ENCODE data around the gene PARP6. TPM values are rescaled to one million over a fixed set of nuclear protein-coding genes. Genes with fewer than 3 reads are reported as not detected.

The PARP6 gene
- total RNA-seq, 1 experiment from 2014 or later = 38.7 TPM

DNA sequence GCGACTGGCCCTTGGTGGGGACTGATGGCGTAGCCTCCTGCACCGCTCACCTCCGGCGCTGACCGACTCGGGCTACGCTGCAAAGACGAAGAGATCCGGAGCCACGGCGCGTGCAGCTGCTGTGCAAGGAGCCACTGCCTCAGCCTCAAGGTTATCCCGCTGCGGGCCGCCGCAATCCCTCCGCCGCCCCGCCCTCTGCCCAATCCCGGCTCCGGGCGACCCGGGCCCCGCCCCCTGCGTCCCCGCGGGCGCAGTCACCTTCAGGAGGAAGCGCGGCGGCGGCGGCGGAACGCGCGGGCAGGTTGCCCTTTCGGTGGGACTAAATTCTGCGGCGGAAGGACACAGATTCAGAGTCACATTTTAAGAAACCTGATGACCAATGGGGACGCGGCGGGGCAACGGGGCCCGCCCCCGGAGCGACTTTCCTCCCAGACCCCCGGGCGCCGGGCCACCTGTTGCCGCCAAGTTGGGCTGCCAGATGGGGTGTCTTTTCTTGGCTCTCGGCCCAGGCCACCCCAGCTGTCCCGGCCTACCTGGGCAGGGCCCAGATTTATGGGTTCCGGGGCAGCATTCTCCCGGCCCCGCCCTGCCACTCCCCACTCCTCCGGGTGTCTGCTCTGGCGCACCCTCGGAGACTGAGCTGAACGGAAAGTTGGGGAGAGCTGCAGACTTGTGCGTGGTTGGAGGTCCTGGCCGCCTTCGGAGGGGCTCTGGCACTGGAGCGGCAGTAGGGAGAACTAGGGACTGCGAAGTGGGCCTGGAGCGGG is 41.1 kb downstream of the PARP6 start, which contains the start of gene PKM:
Gene PKM, minus strand, starts transcription at position 125 of the 767 bp plus-strand sequence. CDS start 12,093 bp downstream, outside the sequence.
- peak; percentile 95 for DNase-seq (ENCODE audit: low read depth)

DNA sequence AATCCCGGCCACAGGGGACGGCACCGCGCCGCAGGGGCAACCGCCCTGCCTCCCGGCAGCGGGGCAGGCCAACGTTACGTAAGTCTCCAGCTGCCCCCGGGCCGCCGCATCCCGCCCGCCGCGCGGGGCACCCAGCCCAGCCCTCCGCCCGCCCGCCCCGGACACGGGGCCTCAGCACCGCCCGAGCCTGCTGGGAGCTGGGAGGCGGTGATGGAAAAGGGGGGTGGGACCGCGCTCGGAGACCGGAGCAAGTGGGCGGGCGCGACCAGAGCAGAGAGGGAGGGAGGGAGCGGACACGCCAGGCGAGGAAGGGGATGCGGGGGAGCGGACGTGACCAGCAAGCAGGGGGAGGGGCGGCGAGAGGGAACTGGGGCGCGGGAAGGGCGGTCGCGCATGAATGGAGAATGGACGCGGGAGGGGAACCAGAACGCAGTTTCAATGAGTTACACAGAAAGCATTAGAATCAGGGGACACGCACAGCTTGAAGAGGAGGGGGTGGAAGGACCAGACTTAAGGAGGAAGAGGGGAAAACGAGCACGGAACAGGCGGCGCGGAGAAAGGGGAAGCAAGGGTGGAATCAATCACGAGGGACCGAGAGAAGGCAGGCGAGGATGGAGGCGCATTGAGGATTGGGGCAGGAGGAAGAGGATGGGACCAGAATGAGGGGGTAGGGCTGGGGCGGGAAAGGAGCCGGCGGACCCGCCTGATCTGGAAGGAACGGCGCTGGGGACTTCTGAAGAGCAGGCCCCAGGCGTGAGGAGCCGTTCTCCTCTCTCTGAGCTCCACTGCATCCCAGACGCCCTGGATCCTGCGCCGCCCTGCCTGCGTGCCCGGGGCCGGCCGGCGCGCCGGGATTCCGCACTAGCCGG is 41.9 kb downstream of the PARP6 start:
- peak; percentile 81 for DNase-seq (ENCODE audit: low read depth)

DNA sequence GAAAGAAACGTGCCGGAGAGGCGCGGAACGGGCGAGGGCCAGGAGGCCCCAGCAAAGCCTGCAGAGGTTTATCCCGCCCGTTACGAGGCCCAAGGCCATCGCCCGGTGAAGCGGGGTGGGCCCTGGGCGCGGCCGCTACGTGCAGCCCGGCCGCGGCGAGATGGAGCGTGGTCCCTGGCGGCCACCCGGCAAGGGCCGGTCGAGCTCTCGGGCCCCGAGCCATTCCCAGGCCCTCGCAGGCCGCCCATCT is 42.5 kb downstream of the PARP6 start:
- DNase-seq (ENCODE audit: low read depth) = no peak

DNA sequence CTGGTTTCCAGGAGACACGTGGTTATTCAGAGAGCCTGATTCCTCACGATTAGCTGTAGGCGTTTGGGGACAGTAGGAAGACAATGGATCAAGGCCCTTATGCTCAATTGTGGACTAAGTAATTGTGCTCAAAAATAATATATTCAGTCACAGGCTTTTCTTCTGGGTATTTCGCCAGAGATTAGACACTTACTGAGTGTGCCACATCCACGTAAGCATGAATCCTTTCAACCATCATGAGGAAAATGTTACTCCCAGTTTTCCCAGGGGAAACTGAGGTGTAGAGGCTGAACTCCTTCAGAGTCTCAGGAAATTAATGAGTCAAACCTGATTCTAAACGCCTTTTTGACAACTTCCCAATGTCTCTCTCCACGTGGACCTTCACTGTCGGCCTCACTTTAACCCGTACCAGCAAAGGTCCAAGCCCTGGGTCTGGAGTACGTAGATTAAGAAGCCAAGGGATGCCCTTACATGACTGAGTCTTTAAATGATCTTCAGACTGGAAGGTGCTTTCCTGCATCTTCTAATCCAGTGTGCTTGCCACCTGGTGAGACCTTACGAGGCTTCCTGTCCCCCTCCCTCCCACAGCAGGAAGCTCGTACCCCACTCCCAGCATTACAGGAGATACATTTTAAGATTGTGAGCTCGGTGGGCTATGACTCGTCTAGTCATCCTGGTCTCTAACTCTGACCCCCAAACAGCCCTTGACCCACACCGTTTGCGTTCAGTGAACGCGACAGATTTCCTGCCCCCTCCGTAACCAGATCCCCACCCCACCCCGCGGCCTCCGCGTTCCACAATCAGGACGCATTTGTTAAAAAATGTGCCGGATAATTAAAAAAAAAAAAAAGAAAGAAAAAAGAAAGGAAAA is 43.0 kb downstream of the PARP6 start:
- no peak for DNase-seq (ENCODE audit: low read depth)

DNA sequence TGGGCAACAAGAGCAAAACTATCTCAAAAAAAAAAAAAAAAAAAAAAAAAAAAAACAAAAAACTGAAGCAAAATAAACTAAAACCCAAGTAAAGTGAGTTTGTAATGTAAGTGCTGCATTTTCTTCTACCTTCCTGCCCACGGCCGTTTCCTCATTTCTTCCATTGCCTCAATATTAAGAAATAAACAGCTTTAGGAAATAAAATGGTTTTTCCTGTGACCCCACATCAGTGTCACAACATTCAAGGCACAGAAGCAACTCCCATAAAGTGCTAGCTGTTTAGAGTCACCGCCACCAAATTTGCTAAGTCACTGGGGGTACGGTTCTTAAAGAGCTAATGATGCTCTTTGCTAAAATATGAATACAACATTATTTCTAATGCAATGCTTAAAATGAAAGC is 44.6 kb downstream of the PARP6 start:
- peak; percentile 36 for DNase-seq (ENCODE audit: low read depth)

DNA sequence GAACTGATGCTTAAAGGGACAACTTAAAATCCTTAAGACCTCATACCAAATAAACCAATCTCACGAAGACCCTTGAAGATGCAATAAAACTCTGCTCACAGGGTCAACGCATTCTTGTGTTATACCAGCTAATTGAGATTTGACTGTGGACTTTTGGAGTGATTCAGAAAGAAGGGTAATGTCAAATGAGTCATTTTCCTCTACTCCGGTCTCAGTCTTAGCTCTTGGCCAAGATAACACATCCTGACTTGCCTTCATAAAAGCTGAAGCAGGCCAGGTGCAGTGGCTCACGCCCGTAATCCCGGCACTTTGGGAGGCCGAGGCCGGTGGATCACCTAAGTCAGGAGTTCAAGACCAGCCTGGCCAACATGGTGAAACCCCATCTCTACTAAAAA is 45.2 kb downstream of the PARP6 start:
- DNase-seq (ENCODE audit: low read depth) = peak; percentile 90

DNA sequence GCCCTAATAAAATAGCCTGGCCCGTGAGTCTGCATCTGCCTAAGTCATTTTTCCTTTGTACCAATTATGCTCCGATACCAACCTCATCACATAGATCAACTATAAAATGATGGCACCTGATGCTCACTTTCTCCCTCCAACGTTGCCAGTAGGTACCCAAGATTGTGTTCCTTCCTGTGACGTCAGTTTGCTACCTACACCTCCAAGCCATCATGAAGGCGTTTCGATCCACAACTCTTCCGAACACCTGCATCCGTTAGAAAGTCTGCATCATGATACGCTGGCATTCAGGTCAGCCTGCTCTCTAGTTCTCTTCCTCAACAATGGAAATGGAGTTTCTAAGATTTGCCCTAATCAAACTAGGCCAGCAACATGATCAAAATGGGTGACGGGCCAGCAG is 49.1 kb downstream of the PARP6 start:
- DNase-seq (ENCODE audit: low read depth) = no peak

DNA sequence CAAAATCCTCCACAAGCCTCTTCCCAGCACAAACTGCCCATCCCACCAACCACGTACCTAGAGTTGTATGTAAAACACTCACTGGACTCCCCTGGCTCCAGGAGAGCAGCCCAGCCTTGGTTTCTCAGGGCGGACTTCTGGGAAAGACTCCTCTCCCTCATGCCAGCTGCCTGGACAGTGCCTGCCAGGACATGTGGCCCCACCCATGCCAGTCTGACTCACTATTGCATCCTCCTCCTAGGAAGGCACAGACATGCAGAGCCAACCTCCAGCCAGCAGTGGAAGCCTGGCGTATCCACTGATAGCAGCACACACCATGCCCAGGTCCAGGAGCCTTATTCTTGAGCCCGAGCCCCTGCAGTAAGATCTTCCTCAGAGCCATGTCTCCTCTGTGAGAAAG is 50.0 kb downstream of the PARP6 start:
- peak; percentile 74 for DNase-seq (ENCODE audit: low read depth)

DNA sequence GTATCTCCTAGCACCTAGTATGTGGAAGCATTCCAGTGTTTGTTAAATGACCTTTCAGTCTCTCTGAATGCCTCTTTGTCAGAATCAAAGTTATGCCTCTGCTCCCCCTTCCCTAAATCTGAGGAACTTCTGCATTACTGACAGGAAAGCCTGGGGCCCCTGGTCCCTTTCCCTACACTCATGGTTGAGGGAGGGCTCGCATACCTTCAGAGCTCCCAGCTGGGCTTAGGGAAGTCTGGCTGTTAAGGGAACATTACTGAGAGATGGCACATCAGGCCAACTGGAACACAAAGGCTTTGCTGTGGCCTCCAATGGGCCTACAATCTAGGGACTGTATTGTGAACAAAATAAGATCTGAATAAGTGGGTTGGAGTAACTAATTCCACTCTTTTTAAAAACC is 51.7 kb downstream of the PARP6 start:
- DNase-seq (ENCODE audit: low read depth) = no peak

DNA sequence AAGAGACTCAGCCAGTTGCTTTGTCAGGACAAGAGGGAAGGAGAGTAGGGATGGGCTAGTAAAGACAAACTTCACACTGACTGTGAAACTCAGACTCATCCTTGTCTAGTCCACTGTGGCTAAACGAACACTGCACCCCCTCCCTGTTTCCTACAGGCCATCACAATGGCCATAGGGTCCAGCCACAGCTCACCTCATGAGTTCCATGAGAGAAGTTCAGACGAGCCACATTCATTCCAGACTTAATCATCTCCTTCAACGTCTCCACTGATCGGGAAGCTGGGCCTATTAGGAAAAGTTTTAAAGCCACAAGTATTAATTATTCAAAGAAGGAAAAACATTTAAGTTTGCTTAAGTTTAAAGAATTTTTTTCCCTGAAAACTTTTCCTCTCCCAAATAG is 55.1 kb downstream of the PARP6 start:
- DNase-seq (ENCODE audit: low read depth) = no peak

DNA sequence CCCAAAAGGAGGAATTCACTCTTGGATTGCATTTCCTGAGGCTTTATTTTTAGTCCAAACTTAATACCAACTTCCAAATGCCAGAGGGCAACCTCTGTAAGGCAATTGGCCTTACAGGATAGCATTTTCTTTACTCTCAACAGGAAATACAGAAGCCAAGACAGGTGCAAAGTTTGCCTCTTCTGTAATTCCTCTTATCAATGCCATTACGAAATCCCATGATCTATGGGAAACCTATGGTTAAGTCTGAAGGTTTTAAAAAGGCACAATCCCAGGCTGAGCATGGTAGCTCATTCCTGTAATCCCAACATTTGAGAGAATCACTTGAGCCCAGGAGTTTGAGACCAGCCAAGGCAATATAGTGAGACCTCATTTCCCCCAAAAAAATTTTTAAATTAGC is 56.3 kb downstream of the PARP6 start:
- DNase-seq (ENCODE audit: low read depth) = no peak

DNA sequence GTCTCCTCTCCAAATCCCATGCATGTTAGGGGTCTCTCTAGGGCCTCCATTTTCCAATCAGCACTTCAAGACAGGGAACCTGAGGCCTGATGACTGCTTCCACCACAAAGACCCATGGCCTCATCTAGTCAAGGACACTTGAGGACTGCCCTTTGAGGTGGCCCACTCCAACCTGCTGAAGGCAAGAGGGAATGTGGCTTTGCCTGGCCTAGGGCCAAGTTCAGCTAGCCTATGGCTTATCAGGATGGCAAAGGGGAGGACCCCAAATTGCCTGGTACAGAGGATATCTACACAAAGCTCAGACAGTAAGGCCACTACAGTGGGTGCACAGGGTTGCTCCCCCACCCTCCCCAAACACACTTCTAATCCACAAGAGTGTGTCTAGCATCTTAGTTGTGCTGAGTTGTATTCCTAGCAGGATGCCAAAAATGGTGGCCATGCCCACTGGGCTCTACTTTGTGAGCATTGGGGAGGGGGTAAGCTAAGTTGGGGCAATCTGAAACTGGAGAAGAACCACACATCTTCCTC is 64.7 kb downstream of the PARP6 start:
- no peak for DNase-seq (ENCODE audit: low read depth)

DNA sequence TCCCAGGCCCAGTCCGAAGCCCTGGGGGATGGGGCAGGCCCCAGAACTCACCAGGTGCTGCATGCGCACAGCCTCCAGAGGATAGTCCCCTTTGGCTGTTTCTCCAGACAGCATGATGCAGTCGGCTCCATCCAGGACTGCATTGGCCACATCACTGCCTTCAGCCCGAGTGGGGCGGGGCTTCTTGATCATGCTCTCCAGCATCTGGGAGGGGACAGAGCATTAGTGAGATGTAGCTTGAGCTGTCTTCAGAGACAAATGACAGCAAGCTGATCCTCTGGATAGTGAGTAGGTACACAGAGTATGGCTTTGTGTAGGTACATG is 65.7 kb downstream of the PARP6 start:
- DNase-seq (ENCODE audit: low read depth) = no peak

DNA sequence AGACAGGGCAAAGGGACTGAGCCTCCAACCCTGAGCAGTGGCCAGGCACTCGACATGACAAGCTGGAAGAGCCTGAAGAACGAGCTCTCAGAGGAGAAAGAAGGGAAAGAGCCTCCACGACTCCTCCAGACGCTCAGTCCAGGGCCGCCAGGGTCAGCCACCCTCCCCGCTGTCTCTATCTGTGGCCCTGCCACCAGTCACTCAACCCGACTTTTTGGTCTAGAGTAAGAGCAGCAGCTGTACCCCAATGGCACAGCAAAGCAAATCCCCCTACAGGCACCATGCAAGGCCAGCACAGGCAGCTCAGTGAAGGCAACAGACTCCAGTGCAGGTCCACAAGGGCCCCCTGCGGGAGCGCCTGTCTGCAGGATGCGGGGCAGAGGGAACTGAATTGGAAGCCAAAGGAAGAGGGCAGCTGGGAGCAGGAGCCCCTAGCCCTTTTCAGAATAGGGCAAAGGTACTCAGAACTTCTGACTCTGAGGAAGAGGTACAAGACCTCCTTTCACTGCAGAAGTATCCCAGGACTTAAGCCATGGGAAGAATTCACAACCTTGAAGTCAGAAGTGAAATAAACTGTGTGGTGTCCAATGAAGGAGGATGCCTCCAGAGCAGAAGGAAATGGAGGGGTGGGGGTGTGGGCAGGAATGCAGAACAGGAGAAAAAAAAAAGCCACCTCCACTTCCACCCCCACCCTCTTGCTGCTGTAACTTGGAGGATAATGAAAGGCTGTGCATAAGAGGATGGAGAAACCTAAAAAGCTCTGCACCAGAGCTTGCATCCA is 66.3 kb downstream of the PARP6 start:
- no peak for DNase-seq (ENCODE audit: low read depth)

DNA sequence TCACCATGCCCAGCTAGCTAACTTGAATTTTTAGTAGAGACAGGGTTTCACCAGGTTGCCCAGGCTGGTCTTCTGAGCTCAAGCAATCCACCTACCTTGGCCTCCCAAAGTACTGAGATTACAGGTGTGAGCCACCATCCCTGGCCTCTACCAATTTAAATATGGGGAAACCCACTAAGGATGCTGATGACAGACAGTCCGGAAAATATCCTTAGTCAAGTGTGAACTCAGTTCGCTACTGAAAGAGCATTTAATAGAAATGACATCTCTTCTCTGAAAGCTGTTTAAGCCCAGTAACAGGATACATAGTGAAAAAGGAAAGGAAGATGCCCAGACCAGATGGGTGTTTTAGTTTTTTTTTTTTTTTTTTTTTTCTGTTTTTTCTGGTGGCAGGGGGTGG is 67.1 kb downstream of the PARP6 start:
- no peak for DNase-seq (ENCODE audit: low read depth)

DNA sequence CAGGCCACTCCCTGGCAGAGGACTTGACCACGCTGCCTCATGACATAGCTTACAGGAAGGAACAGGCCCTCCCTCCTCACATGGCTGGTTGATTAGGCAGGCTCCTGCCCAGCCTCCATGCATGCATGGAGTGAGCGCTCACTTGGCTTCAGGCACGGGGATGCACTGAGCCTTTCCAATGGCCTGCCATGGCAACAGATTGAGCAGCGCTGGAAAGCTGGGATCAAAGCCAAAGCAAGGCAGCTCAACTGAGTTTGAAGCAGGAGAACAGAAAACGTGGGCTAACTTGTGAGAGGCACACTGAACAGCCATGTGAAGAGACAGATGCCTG is 68.9 kb downstream of the PARP6 start:
- peak; percentile 87 for DNase-seq (ENCODE audit: low read depth)

DNA sequence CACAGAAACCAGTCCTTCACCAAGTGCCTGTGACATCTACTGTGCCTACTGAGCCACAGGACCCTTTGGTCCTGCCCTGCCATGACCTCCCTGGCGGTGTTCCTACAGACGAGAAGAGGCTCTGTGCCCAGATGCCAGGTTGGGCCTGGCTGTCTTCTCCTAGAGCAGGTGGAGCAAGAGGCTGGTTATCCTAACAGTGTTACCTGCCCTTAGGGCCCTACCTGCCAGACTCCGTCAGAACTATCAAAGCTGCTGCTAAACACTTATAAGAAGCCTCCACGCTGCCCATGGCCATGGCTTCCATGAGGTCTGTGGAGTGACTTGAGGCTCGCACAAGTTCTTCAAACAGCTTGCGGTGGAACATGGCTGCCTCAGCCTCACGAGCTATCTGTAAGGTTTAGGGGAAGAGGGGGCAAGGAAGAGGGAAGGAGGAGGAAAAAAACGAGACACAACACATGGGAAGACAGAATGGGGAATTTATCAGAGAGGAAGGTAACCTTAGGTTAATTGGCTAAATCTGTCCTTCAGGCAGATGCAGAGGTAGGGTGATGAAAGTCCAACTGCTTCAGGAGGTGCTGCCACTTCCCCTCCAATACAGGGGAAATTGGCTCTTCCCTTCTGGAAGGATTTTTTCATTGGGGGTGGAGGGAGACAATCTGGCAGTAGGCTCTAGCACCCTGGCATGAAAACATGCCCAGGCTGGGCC is 69.4 kb downstream of the PARP6 start:
- no peak for DNase-seq (ENCODE audit: low read depth)

DNA sequence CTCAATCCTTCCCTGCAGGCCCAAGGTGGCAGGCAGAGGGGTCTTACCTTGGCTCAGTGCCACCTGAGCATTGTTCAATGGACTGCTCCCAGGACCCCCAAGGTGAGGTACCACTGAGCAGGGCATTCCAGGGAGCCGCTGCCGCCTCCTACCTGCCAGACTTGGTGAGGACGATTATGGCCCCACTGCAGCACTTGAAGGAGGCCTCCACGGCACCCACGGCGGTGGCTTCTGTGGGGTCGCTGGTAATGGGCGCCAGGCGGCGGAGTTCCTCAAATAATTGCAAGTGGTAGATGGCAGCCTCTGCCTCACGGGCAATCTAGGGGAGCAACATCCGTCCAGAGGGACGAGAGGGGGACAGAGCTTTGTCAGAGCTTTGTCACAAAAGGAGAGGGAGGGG is 70.1 kb downstream of the PARP6 start:
- no peak for DNase-seq (ENCODE audit: low read depth)

DNA sequence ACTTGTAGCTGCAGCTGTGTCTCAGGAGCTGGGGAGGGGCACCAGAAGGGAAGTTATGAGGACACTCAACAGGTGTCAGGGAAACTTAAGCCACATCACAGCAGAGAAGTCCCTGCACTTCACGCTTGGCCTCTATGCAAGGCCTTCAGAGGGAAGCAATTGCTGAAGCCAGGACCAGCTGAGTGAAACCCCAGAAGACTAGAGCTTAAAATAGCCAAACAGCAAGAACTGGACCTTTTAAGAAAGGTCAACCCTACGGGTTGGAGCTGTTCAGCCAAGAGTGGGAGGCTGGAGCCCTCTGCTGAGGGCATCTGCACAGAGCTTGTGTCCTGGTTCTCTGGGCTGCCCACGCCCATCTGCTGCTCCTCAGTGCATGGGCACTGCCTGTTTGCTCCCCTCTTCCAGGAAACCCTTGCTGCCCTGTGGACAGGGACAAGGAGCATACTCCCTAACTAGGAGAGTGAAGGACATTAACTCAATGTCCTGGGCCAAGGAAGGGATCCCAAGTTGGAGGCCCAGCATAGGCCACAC is 70.9 kb downstream of the PARP6 start:
- no peak for DNase-seq (ENCODE audit: low read depth)

DNA sequence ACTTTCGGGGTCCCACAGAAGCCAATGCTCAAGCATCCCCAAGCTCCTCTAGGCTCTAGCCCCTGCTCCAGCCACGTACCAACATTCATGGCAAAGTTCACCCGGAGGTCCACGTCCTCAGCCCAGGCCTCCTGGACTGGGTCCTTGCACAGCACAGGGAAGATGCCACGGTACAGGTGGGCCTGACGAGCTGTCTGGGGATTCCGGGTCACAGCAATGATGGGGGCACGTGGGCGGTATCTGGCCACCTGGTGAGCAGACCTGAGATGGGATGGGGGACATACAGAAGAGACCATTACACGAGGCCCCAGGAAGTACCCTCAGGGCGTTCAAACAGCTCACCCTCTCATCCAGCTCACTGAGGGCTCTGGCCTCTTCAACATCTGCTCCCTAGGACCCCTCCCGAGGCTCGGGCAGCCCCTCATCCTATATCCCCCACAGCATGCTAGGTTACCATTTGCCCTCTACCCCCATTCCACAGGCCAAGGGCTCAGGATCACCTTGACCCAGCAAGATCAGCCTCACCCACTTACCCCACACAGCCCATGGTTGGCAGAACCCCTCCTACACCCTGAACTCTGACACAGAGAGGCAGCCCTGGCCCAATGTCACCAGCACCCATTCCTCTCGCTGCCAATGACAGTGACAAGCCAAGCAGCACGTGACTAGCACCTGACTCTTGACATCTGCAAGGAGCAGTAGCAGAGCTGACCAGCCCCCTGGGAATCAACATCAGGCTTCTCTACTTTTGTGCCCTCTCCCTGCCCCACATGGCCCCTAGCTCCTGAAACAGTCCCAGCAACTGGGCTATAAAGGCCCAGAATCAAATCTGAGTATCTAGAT is 71.7 kb downstream of the PARP6 start:
- DNase-seq (ENCODE audit: low read depth) = no peak
